GM19395 (cell line): ENCODE measurements around the gene HILPDA.
"Not testable (repeated sequence)": the region's sequence is repeated elsewhere in the genome, so short reads cannot be mapped to it uniquely, and the experiment has no call there.

Experiments used
- ATAC-seq: cut with Tn5 transposase; IDR thresholded peaks from one replicate; pipeline ENCODE4 v1.9.1; 2021; ENCODE audit warnings: mild to moderate bottlenecking, moderate library complexity; ENCODE audit not compliant: unreplicated experiment

Gene HILPDA

DNA sequence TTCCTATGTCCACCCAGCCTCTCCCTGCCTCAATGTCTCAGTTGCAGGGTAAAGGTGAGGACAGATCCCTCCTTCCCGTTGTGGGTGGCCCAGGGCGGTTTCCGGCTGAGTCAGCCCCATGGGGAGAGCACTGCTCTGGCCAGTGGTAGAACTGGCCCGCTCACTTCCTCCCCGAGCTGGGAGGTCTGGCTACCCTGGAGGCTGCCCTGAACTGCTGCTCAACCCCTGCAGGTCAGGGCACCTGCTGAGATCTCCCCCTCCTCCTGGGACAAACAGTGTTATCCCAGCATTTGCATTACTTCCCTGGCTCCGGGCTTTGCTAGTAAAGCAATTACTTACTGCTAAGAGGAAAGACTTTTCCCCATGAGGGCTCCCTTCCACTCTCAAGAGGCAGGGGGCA lies 24.5 kb upstream of the HILPDA start:
- no peak for ATAC-seq

DNA sequence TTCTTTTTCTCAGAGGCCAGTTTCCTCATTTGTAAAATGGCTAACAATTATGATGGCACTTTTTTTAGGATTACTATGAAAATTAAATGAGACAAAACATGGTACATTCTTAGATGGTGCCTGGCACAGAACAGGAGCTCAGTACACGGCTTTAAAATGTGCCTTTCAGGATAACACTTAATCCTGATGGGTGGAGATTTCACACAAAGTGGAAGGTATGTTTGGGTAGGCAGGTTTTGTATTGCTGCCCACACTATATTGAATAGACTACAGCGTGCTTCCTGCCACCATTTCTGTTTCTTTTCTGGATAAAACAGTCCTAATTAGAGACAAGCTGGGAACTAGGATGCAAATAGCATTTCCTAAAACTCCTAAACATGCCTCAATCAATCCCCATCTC lies 23.9 kb upstream of the HILPDA start:
- ATAC-seq: no peak

DNA sequence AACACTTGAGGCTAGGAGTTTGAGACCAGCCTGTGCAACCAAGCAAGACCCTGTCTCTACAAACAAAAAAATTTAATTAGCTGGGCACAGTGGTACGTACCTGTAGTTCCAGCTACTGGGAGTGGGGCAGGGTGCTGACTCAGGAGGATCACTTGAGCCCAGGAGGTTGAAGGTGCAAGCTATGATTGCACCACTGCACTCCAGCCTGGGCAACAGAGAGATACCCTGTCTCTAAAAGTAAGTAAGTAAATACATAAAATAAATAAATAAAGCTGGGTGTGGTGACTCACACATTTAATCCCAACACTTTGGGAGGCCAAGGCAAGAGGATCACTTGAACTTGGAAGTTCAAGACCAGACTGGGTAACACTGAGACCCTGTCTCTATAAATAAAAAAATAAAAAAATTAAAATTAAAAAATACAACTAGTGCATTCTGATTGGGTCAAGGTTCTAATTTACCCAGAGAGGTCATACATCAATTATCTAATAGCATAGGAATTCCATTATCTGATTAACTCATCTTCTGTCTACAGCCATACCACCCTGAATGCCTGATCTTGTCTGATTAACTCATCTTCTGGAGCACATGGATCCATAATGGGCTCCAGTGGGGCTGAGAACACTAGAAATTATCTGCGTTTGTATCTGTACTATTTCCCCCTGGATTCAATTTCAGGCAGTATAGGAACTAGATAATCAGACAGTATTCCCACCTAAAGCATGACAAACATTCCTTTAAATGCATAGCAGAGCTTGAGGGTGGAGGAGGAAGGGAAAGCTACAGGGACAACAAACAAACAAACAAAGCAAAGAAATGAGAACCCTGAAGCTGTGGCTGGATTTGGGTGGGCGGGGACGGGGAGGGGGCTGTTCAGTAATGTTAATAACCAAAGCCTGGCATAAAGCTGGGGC lies 21.0 kb upstream of the HILPDA start:
- ATAC-seq: no peak

DNA sequence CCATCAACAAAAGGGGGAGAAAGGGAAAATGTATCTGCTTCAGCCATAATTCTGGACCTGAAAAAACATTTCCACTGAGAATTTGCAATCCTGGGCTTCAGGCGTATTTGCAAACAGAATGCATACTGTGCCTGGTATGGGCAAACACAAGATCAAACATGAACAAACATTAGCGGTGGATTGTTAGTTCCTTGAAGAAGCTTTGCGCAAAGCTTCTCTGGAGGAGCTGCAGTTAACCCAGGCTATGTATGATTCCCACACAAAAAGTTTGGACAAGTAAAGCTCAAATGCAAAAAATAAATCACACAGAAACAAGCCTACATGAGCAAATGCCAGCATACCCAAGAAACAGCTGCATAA lies 20.4 kb upstream of the HILPDA start:
- no peak for ATAC-seq

DNA sequence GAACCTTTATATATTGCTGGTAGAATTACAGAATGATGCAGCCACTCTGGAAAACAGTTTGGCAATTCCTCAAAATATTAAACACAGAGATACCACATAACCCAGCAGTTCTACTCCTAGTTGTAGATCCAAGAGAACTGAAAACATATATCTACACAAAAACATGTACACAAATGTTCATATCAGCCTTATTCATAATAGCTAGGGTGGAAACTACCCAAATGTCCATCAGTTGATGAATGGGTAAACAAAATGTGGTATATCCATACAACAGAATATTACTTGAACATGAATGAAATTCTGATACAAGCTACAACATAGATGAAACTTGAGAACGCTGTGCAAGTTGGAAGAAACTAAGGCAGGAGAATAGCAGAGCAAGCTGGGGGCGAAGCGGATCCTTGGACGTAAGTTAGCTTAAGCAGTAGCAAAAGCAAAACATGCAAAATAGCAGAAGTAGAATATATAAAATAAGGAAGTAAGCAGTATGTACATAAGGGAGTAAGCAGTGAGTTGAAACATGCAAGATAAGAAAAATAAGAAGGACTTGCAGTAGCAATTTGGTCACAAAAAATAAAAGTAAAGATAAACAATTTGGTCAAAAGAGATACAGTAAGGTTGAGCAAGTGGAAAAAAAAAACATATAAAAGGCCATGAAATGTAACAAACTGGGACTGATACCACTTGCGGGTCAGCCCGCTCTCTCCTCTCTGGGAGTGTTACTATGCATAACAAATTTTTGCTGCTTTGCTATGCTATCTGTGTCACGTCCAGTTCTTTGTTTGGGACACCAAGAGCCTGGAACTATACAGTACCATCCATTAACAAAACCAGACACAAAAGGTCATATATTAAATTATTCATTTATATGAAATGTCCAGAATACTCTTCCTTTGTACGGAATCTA lies 18.0 kb upstream of the HILPDA start:
- peak; percentile 82 for ATAC-seq

DNA sequence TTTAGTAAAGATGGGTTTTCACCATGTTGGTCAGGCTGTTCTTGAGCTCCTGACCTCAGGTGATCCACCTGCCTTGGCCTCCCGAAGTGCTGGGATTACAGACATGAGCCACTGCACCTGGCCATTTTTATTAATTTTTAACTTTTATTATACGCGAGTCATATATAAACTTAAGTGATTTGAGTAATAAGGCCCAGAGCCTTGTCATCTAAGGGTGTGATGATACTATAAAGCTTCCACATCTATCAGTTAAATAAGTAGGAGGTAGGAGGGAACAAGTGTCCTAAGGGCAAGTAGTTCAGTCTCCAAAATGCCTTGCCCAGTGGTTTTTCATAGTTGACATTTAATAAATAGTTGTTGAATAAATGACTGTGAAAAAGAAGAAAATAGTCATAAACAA lies 13.3 kb upstream of the HILPDA start:
- no peak for ATAC-seq

DNA sequence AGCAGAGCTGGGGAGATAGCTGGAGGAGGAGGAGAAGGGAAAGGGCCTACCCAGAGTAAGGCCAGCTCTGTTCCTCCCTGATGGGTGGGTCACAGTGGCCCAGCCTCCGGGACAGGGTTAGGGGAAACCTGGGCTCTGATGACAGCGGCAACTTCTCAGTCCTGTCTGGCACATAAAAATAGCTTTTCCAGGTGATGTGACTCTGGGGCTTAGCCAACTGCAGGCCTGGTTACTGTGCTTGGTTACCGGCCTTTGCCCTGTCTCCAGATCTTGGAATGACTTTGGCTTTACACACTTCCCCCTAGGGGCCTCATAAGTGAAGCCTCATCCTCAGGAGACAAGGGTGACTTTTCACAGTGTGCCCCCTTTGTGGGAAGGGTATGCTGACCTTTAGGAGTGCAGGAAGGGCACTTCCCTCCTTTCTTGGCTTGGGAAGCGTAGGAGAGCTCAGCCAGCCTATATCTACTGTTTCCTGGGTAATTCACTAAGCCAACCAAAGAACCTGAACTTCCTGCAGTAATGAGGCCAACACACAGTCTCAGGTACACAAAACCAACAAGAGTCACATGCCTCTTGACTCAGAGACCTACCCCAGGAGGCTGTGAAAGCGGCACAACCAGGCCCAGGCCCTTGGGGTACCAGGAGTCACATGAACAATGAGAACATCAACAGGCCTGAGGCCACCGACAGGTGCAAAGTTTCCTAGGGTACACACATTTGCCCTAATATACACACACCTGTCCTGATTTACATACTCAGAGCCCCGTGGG lies 11.7 kb upstream of the HILPDA start:
- ATAC-seq: no peak

DNA sequence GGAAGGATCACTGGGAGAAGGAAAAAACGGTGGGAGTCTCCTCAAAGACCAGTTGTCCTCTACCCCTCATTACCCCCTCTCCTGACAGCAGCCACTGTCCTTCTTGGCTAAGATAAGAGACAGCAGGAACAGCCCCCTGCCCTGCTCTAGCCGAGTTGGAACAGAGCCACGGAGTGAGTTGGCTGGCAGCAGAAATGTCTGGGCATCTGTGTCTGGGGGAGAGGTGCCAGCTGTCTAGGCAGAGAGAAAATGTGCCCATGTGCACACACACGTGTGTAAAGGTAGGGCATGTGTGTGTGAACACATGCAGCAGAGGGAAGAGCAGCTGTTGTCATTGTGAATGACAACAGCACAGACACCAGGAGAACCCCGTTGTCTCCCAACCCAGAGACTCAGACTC lies 9.4 kb upstream of the HILPDA start:
- no peak for ATAC-seq

DNA sequence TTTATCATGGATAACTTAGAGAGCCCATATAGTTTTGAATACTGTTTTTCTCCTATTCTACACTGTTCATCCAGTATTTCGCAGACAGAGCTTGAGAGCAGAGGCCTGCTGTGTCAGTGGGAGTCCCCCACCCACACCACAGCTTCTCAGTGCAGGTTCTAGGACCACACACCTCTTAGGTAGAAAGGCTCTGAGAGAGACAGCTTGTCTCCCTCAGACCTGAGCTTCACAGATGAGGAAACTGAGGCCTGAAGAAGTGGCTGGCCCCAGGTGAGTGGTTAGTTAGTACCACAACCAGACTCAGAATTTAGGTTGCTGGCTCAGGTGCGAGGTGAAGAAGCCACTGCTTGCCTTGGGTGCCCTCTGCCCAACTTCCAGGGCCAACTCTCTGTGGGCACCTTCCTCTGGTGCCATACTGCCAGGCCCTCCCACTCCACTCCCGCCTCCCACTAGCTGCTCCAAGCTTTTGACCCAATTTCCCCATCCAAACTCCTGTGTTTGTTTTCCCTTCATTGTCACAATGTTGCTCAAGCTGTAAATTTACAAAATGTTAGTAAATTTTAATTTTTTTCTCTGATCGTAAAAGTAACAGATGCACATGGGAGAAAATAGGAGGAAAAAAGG lies 7.6 kb upstream of the HILPDA start:
- ATAC-seq: no peak

DNA sequence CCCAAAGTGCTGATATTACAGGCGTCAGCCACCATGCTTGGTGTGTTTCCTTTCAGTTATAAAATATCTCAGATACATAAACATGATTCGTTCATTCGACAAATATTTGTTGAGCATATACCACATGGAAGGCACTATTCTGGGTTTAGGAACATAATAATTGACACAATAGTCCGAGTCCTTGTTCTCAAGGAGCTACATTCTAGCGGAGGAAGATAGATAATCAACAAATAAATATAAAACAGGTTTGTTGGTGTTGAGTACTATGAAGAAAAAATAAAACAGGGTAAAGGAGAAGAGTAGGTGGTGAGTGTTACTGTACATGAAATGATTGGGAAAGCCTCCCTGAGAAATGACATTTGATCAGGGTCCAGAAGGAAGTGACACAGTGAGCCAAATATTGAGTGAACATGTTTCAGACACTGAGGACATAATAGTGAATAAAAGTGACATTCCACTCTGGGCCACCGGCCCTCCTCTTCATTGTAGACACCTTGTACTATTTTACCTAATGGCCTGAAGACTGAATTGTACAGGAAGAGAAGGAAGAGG lies 6.9 kb upstream of the HILPDA start:
- no peak for ATAC-seq

DNA sequence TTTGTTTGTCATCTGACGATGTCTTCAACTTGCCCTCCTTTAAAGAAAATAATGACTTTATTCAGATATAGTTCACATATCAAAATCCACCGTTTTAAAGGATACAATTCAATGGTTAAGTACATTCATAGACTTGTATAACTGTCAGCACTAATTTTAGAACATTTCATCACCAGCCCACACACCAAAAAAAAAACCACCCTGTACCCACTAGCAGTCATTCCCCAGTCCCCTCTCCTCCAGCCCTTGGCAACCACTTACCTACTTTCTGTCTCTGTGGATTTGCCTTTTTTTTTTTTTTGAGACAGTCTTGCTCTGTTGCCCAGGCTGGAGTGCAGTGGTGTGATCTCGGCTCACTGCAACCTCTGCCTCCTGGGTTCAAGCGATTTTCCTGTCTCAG lies 5.3 kb upstream of the HILPDA start:
- no peak for ATAC-seq

DNA sequence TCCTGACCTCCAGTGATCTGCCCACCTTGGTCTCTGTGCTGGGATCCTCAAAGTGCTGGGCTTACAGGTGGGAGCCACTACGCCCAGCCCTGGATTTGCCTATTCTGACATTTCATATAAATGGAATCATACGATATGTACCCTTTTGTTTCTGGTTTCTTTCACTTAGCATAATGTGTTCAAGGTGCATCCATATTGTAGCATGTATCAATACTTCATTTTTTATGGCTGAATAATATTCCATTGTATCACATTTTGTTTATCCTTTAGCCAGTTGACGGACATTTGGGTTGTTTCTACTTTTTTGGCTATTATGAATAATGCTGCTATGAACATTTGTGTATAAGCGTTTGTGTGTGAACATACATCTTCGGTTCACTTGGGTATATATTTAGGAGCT lies 4.8 kb upstream of the HILPDA start:
- no peak for ATAC-seq

DNA sequence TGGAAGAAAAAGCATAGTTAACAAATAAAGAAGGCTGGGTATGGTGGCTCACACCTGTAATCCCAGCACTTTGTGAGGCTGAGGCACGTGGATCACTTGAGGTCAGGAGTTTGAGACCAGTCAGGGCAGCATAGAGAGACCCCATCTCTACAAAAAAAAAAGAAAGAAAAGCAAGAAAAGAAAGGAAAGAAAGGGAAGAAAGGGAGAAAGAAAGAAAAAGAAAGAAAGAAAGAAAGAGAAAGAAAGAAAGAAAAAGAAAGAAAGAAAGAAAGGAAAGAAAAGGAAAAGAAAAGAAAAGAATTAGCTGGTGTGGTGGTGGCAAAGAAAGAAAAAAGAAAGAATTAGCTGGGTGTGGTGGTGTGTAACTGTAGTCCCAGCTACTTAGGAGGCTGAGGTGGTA lies 3.1 kb upstream of the HILPDA start:
- ATAC-seq: no peak

DNA sequence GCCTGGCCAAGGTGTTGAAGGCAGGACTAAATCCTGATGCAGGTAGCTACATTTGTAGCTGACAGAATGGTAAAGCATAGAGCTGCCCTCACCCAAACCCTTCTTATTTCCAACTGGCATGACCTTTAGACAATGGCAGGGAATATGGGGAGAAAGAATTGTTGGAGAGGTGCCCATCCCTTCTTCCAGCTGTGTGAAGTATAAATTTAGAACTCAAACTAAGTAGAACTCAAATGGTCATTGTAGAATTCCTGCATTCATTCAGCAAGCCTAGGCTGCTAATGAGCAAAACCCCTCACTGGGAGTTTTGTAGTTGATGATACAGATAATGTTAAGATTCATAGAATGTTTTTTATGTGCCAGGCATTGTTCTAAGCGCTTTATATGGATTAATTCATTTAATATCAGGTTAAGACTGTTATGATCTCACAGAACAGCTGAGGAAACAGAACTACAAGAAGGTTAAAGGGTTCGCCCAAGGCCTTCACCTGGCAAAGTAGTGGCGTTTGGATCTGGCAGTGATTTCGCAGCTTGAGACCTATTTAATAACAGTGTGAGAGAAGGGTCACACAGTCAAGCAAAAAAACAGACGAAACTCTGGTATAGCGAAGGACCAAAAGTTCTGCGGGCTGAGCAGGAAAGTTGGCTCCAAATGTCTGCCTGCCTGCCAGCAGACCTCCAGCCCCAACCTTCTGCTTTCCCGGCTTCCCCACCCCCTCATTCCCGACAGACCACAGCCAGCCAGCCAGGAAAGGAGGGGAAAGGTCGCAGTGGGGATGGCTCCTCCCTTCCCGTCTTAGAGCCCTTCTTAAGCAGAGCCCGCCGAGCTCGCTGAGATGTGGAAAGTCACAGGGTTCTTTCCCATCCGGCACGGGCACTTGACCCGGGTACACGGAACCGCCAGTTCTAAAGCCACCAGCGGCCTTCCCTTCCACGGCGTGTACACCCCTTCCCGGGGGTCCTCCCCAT lies 1.6 kb upstream of the HILPDA start:
- ATAC-seq: no peak

DNA sequence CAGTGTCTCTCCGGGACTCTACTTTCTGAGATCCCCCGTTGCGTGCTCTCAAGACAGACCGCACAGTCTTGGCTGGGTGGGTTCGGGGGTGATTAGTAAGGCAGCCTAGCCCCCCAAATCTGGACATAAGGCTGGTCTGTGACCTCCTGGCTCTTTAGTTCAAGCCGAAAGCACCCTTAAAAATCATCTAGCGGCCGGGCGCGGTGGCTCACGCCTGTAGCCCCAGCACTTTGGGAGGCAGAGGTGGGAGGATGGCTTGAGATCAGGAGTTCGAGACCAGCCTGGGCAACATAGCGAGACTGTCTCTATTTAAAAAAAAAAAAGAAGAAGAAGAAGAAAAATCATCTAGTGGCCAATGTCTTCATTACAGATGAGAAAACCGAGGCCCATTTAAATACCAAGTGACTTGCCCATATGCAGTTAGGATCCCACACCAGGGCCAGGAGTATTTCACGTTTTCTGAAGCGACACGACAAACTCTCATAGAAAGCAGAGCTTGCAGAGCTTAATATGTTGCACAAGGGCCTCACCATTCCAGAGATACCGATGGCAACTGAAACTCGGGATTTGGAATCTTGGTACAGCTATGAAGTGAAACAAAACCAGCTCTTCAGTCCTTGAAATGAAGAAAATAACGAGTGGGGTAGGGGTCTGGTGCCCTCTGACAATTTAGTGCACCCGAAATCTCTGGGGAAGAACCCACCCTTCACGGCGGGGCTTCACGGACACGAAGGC lies 703 bp upstream of the HILPDA start:
- no peak for ATAC-seq

DNA sequence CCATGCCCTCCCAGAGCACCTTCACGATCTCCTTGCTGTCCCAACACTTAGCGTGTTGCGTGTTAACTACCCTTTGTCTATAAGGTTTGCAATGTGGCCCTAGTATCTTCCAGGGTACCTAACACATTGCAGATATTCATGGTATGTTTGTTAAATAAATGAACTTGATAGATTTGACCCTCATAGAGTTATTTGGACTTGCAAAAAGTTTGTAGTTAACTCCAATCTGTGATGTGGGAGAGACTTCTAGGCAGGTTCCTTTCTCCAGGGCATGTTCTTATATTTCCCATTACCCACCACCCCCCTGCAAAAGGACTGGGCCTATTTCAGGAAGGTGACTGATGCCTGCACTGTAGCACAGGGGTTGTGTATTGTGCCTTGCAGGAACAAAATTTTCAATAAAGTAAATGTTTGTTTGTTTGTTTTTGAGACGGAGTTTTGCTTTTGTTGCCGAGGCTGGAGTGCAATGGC lies 612 bp downstream of the HILPDA start:
- ATAC-seq: no peak

DNA sequence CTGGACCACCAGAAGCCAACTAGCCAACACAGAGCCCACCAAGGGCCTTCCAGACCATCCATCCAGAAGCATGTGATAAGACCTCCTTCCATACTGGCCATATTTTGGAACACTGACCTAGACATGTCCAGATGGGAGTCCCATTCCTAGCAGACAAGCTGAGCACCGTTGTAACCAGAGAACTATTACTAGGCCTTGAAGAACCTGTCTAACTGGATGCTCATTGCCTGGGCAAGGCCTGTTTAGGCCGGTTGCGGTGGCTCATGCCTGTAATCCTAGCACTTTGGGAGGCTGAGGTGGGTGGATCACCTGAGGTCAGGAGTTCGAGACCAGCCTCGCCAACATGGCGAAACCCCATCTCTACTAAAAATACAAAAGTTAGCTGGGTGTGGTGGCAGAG lies 1.7 kb downstream of the HILPDA start:
- ATAC-seq: not testable (repeated sequence)

DNA sequence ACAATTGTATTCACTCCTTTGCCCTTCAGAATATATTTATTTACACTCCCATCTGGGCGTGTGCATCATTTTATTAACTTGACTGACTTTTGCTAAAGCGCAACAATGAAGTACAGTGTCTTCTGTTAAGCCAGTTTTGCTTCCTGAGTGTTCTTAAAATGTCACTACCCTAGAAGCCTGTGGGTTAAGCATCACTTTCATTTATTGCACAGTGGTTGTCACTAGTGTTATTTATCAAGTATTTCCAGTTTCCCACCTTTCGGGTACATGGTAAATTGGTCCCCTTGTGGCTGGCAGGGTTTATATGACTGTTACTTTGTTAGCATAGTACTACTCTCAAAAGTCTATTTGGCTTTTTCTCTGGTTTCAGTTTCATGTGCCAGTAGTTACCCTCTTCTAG lies 3.3 kb downstream of the HILPDA start:
- ATAC-seq: peak; percentile 27
